Activated CD4-positive, alpha-beta T cell treated with anti-CD3 and anti-CD28 coated beads for 36 hours (primary cell): ENCODE measurements around the gene NUDT3. TPM values are rescaled to one million over a fixed set of nuclear protein-coding genes. Genes with fewer than 3 reads are reported as not detected.
A peak's percentile ranks its signal among the peaks of the same experiment; 100 is the strongest.
"Not testable (repeated sequence)": the region's sequence is repeated elsewhere in the genome, so short reads cannot be mapped to it uniquely, and the experiment has no call there.

Experiments
- ATAC-seq: fragments of 200-7000 bp; cut with Tn5 transposase; one replicate; pipeline ENCODE4 v1.10.0; 2021; ENCODE audit warnings: mild to moderate bottlenecking, moderate library complexity
- CTCF ChIA-PET: fragments of 350-600 bp; sonication (Branson Sonifier 250); formaldehyde crosslinking; loops from one replicate; lab custom pipeline; 2021; ENCODE audit warnings: antibody characterized with exemption; lab: Charles Lee
- POLR2A ChIA-PET: fragments of 350-600 bp; sonication (Branson Sonifier 250); formaldehyde crosslinking; loops from one replicate; lab custom pipeline; 2021; ENCODE audit warnings: antibody characterized with exemption, inconsistent platforms; lab: Charles Lee
- DNase-seq: peaks from one replicate; pipeline ENCODE4 v3.0.0-alpha.2; 2020
- H3K27ac Mint-ChIP-seq: one replicate; pipeline ENCODE4 v1.8.0; 2021; ENCODE audit warnings: mixed read lengths
- H3K27me3 Mint-ChIP-seq: one replicate; pipeline ENCODE4 v1.8.0; 2021; ENCODE audit warnings: mixed read lengths
- H3K36me3 Mint-ChIP-seq: one replicate; pipeline ENCODE4 v1.8.0; 2021; ENCODE audit warnings: low read depth, mixed read lengths
- H3K4me1 Mint-ChIP-seq: one replicate; pipeline ENCODE4 v1.8.0; 2021; ENCODE audit warnings: mixed read lengths
- H3K4me3 Mint-ChIP-seq: one replicate; pipeline ENCODE4 v1.8.0; 2021; ENCODE audit warnings: mild to moderate bottlenecking, moderate library complexity, mixed read lengths
- H3K9me3 Mint-ChIP-seq: one replicate; pipeline ENCODE4 v1.8.0; 2021; ENCODE audit warnings: low read depth, mixed read lengths
- intact Hi-C, 2 experiments: fragments of 100-400 bp; cut with DNase I in 1 of 2; cut with micrococcal nuclease in 1 of 2; formaldehyde crosslinking; loops; one replicate each; pipeline versions ENCODE4 v1.14.2 to v1.15.1; 2022 to 2024; cut with DNase I, micrococcal nuclease
- total RNA-seq, 2 experiments: library from RNA; stranded (reverse); gene quantifications; one replicate each; pipeline ENCODE4 v1.2.3, GENCODE V29; 2021

The NUDT3 gene
- total RNA-seq, 2 experiments from 2014 or later: 13.3 to 13.6 TPM

DNA sequence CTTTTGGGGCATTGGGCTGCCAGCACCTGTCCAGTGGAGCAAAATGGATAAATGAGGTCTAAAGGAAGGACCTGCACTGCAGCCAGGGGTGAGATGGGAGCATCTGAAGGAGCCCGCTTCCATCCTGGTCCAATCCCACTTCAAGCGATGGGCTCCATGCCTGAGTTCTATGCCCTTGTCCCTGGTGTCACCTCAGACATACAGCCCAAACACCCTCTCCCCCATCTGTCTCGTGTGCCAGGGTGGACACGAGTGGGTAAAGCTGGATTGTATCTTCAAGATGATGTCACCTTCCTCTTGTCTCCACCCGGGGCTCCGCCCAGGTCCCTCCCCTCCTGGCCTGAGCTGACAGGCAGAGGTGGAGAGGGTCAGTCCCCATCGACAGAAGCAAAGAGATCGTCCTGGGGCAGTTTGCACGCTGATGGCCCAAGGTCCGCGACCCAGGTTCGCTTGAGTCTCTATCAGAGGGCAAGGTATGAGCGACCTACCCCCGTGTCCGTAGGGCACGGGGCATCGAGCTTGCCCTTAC is 144.2 kb downstream of the NUDT3 start:
- intact Hi-C loops: loop anchor here (1.0 to 5.0 kb wide), 5 partner anchors 52 to 361 kb away; no protein-coding TSS in a partner anchor
- peak overlapping the region; percentile 76 for H3K4me3 Mint-ChIP-seq
- H3K9me3 Mint-ChIP-seq: no peaks in the 10 kb centered on the region
- H3K27ac Mint-ChIP-seq: peak overlapping the region; percentile 80
- peaks cover 50% of the 10 kb centered on the region for H3K4me1 Mint-ChIP-seq
- H3K27me3 Mint-ChIP-seq: no peaks in the 10 kb centered on the region
- ChIA-PET CTCF (interaction anchor here (0.6 to 5.1 kb wide), 8 partner anchors 19 to 966 kb away, joined by 3 to 34 read pairs (median 7); no protein-coding TSS in a partner anchor), POLR2A (interaction anchor here (0.6 to 1.9 kb wide), 5 partner anchors 12 to 171 kb away, joined by 3 to 9 read pairs (median 5); partner anchors contain the start of gene HMGA1)
- DNase-seq (peak; percentile 71), ATAC-seq (no peak)
- H3K36me3 Mint-ChIP-seq: peaks cover 25% of the 10 kb centered on the region

DNA sequence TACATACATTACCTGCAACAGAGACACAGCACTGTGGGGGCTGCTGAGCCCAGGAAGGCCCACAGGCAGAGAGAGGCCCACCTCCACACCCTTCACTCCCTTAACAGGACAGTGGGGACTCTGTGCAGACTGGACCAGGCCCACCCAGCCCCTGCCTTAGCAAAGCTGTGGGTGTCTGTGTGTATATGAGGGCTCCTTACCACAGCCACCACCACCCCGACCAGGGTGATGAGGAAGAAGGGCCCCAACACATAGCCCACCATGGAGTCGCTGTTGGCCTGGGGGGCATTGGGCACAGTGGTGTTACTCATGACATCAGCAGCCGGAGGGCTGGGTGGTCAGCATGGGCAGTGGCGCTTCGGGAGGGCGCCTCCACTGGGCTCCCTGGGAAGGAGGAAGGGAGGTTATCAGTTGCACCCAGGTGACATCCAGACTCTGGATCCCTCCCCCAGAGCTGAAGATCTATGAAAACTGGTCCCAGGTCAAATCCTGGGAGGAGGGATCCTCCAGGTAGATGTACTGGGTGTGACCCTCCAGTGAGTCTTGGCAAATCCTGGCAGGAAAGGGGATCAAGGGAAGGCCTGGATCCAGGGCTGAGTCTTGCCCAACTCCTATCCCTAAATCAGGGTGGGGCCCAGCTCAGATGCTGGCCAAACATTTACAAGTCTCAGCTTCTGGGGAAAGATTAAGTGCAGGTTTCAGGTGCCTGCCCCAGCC is 144.8 kb downstream of the NUDT3 start:
- peak overlapping the region; percentile 76 for H3K4me3 Mint-ChIP-seq
- H3K27me3 Mint-ChIP-seq: no peaks in the 10 kb centered on the region
- DNase-seq: no peak
- ATAC-seq: no peak
- POLR2A ChIA-PET: interaction anchor here (0.6 to 1.8 kb wide), 3 partner anchors 24 to 172 kb away, joined by 3 to 5 read pairs (median 3); no protein-coding TSS in a partner anchor
- H3K36me3 Mint-ChIP-seq: peaks cover 32% of the 10 kb centered on the region
- peak overlapping the region; percentile 80 for H3K27ac Mint-ChIP-seq
- H3K9me3 Mint-ChIP-seq: no peaks in the 10 kb centered on the region
- peaks cover 56% of the 10 kb centered on the region for H3K4me1 Mint-ChIP-seq
- intact Hi-C loops: loop anchor here (1.0 to 5.0 kb wide), 5 partner anchors 51 to 361 kb away; no protein-coding TSS in a partner anchor
- CTCF ChIA-PET: interaction anchor here (0.6 to 5.1 kb wide), 8 partner anchors 19 to 967 kb away, joined by 3 to 34 read pairs (median 4); no protein-coding TSS in a partner anchor

DNA sequence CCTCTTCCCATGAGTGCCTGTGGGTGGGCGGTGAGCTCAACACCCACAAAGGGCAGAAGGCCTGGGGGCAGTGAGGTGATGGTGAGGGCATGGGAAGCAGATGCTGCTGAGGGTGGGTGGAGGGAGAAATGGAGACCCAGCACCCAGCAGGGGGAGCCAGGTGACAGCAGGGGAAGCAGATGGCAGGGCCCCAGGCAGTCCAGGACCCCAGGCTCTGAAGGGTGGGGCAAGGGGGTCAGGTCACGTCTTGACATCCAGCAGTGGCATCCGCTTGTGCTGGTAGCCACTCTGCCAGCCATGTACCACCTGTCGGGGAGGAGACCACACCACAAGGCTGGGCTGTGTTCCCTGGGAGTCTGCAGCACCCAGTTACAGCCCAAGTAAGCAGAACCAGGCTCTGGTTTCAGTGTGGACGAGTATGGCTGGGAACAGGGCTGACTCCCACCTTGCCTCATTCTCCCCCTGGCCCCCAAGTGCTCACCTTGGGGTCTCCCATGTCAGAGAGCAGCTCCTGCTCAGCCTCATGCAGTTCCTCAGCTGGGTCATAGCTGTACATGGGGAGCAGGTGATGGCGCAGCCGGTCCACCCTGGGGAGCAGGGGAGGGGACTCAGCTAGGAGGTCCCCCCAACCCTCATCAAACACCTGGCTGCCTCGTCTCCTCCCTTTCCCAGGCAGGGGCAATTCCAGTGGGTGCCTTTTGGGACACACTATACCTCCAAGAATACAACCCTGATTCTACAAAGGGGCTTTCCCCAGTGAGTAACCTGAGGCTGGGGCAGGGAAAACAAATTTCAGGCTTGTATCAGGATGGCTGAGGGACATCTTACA is 145.7 kb downstream of the NUDT3 start:
- peak; percentile 8 for ATAC-seq
- H3K4me3 Mint-ChIP-seq: peak overlapping the region; percentile 15
- DNase-seq: peak; percentile 78
- peak overlapping the region; percentile 80 for H3K27ac Mint-ChIP-seq
- H3K4me1 Mint-ChIP-seq: peaks cover 64% of the 10 kb centered on the region
- no peaks in the 10 kb centered on the region for H3K9me3 Mint-ChIP-seq
- ChIA-PET POLR2A (no interaction called here), CTCF (interaction anchor here (0.6 to 5.1 kb wide), 3 partner anchors 50 to 715 kb away, joined by 3 to 34 read pairs (median 11); no protein-coding TSS in a partner anchor)
- peaks cover 40% of the 10 kb centered on the region for H3K36me3 Mint-ChIP-seq
- H3K27me3 Mint-ChIP-seq: no peaks in the 10 kb centered on the region
- intact Hi-C loops: loop anchor here in 1 of 2 experiments (5.0 kb wide), 1 partner anchor 171 kb away; no protein-coding TSS in a partner anchor

DNA sequence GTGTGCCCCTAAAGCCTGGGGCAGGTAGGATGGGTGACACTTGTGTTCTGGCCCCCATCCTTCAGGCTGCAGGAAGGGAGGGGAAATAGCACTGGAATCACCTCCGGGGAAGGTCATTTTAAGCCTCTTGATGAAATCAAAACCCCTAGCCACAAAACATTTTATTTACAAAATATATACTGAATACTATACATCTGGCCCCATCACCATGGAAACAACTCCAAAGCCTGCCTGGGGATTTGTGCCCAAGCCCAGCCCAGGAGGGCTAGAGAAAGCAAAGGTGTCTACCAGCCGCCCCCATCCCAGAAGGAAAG is 146.3 kb downstream of the NUDT3 start:
- Mint-ChIP-seq H3K27me3 (no peaks in the 10 kb centered on the region), H3K36me3 (peaks cover 46% of the 10 kb centered on the region), H3K4me3 (no peak overlapping the region), H3K9me3 (no peaks in the 10 kb centered on the region), H3K4me1 (peaks cover 70% of the 10 kb centered on the region), H3K27ac (no peak overlapping the region)
- DNase-seq (no peak), ATAC-seq (no peak)
- ChIA-PET POLR2A (no interaction called here), CTCF (interaction anchor here (5.1 kb wide), 1 partner anchor 169 kb away, joined by 34 read pairs; no protein-coding TSS in a partner anchor)
- intact Hi-C loops: loop anchor here in 1 of 2 experiments (5.0 kb wide), 1 partner anchor 171 kb away; no protein-coding TSS in a partner anchor

DNA sequence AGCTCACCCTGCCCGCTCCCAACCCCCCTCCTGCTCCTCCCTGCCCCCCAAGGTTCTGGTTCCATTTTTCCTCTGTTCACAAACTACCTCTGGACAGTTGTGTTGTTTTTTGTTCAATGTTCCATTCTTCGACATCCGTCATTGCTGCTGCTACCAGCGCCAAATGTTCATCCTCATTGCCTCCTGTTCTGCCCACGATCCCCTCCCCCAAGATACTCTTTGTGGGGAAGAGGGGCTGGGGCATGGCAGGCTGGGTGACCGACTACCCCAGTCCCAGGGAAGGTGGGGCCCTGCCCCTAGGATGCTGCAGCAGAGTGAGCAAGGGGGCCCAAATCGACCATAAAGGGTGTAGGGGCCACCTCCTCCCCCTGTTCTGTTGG is 146.7 kb downstream of the NUDT3 start:
- POLR2A ChIA-PET, H3K9me3 Mint-ChIP-seq, H3K27me3 Mint-ChIP-seq, H3K4me3 Mint-ChIP-seq, DNase-seq, ATAC-seq: not testable (repeated sequence)
- CTCF ChIA-PET: interaction anchor here (5.1 kb wide), 1 partner anchor 170 kb away, joined by 34 read pairs; no protein-coding TSS in a partner anchor
- intact Hi-C loops: loop anchor here in 1 of 2 experiments (5.0 kb wide), 1 partner anchor 172 kb away; no protein-coding TSS in a partner anchor
- Mint-ChIP-seq H3K36me3 (peaks cover 50% of the 10 kb centered on the region), H3K4me1 (peaks cover 75% of the 10 kb centered on the region), H3K27ac (peak overlapping the region; percentile 8)

DNA sequence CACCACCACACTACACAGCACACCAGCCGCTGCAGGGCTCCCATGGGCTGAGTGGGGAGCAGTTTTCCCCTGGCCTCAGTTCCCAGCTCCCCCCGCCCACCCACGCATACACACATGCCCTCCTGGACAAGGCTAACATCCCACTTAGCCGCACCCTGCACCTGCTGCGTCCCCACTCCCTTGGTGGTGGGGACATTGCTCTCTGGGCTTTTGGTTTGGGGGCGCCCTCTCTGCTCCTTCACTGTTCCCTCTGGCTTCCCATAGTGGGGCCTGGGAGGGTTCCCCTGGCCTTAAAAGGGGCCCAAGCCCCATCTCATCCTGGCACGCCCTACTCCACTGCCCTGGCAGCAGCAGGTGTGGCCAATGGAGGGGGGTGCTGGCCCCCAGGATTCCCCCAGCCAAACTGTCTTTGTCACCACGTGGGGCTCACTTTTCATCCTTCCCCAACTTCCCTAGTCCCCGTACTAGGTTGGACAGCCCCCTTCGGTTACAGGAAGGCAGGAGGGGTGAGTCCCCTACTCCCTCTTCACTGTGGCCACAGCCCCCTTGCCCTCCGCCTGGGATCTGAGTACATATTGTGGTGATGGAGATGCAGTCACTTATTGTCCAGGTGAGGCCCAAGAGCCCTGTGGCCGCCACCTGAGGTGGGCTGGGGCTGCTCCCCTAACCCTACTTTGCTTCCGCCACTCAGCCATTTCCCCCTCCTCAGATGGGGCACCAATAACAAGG is 147.3 kb downstream of the NUDT3 start:
- CTCF ChIA-PET: interaction anchor here (0.8 kb wide), 1 partner anchor 50 kb away, joined by 4 read pairs; no protein-coding TSS in a partner anchor
- H3K4me3 Mint-ChIP-seq, ATAC-seq, H3K27me3 Mint-ChIP-seq, H3K9me3 Mint-ChIP-seq, H3K27ac Mint-ChIP-seq, POLR2A ChIA-PET, DNase-seq: not testable (repeated sequence)
- Mint-ChIP-seq H3K4me1 (peaks cover 80% of the 10 kb centered on the region), H3K36me3 (peaks cover 55% of the 10 kb centered on the region)
- intact Hi-C loops: loop anchor here in 1 of 2 experiments (5.0 kb wide), 1 partner anchor 172 kb away; no protein-coding TSS in a partner anchor

DNA sequence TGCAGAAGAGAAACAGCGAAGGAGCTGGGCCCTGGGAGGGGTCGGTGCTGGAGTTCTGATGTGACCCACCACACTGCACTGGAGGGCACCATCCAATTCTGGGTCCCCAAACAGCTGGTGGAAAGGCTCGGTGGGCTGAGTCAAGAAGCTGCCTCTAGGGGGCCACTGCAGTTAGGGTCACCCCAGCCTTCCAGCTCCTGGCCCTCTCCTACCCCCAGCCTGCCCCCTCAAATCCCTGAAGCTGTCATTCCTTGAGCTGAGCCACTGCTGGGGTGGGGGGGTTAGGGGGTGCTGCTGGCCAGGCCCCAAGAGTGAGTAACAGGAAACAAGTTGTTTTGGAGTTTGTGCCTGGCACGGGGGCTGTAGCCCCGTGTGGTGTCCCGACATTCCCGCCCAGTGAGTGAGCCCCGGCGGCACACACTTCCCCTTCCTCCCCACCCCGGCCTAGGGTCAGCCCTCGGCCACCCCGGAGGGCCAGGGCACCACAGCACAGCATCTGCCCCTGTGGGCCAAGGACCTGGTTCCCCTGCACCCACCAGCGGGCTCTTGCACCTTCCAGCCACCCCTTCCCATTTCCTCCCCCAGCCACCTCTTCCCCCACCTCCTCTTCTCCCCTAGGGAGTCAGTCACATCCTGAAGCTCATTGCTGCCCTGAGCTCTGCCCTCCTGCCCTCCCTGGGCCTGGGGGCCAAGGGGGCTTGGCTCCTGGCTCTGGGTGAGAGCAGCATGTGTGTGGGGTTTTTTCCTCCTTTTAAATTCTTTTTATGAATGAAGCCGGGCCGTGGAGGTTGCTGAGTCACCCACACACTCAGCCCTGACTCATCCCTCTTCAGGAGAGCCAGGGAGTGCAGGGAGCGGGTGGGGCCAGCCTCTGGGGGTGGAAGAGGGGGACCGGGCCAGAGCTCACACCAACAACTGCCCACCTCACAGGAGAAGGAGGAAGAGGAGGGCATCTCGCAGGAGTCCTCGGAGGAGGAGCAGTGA is 148.3 kb downstream of the NUDT3 start:
- CTCF ChIA-PET: interaction anchor here (0.6 to 0.8 kb wide), 2 partner anchors 49 to 452 kb away, joined by 3 to 4 read pairs; no protein-coding TSS in a partner anchor
- intact Hi-C loops: loop anchor here (1.0 kb wide), 1 partner anchor 48 kb away; no protein-coding TSS in a partner anchor
- H3K36me3 Mint-ChIP-seq: peaks cover 62% of the 10 kb centered on the region
- POLR2A ChIA-PET: interaction anchor here (1.3 kb wide), 1 partner anchor 20 kb away, joined by 4 read pairs; no protein-coding TSS in a partner anchor
- no peaks in the 10 kb centered on the region for H3K27me3 Mint-ChIP-seq
- ATAC-seq (peak; percentile 47), DNase-seq (peak; percentile 87)
- H3K27ac Mint-ChIP-seq: peak overlapping the region; percentile 94
- H3K4me1 Mint-ChIP-seq: peaks cover 89% of the 10 kb centered on the region
- no peaks in the 10 kb centered on the region for H3K9me3 Mint-ChIP-seq
- H3K4me3 Mint-ChIP-seq: peak overlapping the region; percentile 10

DNA sequence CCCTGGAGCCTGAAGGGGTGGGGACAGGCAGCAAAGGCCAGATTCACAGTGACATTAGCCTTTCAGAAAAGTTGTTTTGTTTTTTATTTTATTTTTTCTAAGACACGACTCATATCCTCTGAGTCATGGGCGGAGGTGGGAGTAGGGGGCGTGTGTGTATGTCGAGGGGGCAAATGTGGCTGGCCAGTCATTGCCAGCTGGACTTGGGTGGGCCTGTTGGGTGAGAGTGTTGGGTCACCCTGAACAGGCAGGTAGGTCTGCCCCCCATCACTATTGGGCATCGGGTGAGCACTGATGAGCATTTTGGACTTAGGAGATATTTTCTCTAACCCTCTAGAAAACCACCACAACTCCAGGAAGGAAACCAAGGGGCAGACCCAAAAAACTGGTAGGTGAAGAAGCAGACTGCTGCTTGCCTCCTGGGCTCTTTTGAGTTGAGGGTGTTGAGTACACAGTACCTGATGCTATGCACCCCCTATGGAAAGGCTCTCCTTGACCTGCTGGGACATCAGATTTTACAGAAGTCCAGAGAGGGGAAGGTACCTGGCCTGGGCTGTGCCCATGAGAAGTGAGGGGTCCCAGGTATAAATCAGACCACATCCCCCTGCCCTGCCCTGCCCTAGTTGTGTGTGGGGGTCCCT is 149.2 kb downstream of the NUDT3 start:
- CTCF ChIA-PET: interaction anchor here (1.1 kb wide), 1 partner anchor 172 kb away, joined by 3 read pairs; no protein-coding TSS in a partner anchor

More for the DNA sequence above, 149.2 kb downstream of the NUDT3 start:
- DNase-seq (peak; percentile 50), ATAC-seq (peak; percentile 5)
- no peaks in the 10 kb centered on the region for H3K27me3 Mint-ChIP-seq
- no peaks in the 10 kb centered on the region for H3K9me3 Mint-ChIP-seq
- peak overlapping the region; percentile 34 for H3K4me3 Mint-ChIP-seq
- peak overlapping the region; percentile 94 for H3K27ac Mint-ChIP-seq
- intact Hi-C loops: loop anchor here in 1 of 2 experiments (1.0 kb wide), 1 partner anchor 47 kb away; no protein-coding TSS in a partner anchor
- peaks cover 95% of the 10 kb centered on the region for H3K4me1 Mint-ChIP-seq
- POLR2A ChIA-PET: interaction anchor here (1.3 kb wide), 1 partner anchor 19 kb away, joined by 4 read pairs; no protein-coding TSS in a partner anchor
- H3K36me3 Mint-ChIP-seq: peaks cover 70% of the 10 kb centered on the region
